ENCODE results near the gene PPM1G. TPM values are rescaled to one million over a fixed set of nuclear protein-coding genes. Genes with fewer than 3 reads are reported as not detected.

Gene PPM1G
- total RNA-seq, 1 experiment from 2014 or later: 140 TPM

GRCh38 chr2:27369471-27370025 lies 39.8 kb downstream of the PPM1G start:
- Histone ChIP-seq H3K4me1 (ENCODE audit: control insufficient read depth in 1 of 2, insufficient read depth in 2 of 2, low read length in 2 of 2) (peaks cover 10 to 29% of the 10 kb centered on the region in 2 experiments; a peak in 3 of 4 replicates), H3K9ac (ENCODE audit: low read length) (peak overlapping the region; percentile 83), H4K20me1 (ENCODE audit: insufficient read depth) (no peaks in the 10 kb centered on the region), H3K4me2 (ENCODE audit: low read length) (peak overlapping the region; percentile 85), H3K79me2 (ENCODE audit: insufficient read depth, low read length) (peaks cover 53% of the 10 kb centered on the region), H3K4me3 (replicated peaks in 1 of 2; ENCODE audit: low read depth in 1 of 2, low read length in 2 of 2) (peak overlapping the region; percentile 64 to 96), H3K9me3 (ENCODE audit: control insufficient read depth in 1 of 2, insufficient read depth in 1 of 2, low read depth in 1 of 2, low read length in 2 of 2) (no peaks in the 10 kb centered on the region), H3K36me3 (ENCODE audit: control insufficient read depth in 1 of 2, insufficient read depth in 2 of 2, low read length in 2 of 2) (peaks cover 23 to 45% of the 10 kb centered on the region in 2 experiments; a peak in 3 of 4 replicates), H3K27ac (ENCODE audit: low read depth, low read length) (peak overlapping the region; percentile 85), H3K27me3 (ENCODE audit: insufficient read depth, low read length) (no peaks in the 10 kb centered on the region), H3K9me2 (ENCODE audit: insufficient read depth) (no peaks in the 10 kb centered on the region), H2AFZ (ENCODE audit: low read depth, low read length, poor library complexity, severe bottlenecking) (no peak overlapping the region)
- BruUV-seq (replicated peaks): TSS peak; percentile 51
- intact Hi-C loops (cut with micrococcal nuclease): loop anchor here (1.0 to 5.0 kb wide), 3 partner anchors 11 to 47 kb away; partner anchors contain the start of genes GTF3C2, MPV17 and ZNF513
- TF ChIP-seq, protein P1, sequence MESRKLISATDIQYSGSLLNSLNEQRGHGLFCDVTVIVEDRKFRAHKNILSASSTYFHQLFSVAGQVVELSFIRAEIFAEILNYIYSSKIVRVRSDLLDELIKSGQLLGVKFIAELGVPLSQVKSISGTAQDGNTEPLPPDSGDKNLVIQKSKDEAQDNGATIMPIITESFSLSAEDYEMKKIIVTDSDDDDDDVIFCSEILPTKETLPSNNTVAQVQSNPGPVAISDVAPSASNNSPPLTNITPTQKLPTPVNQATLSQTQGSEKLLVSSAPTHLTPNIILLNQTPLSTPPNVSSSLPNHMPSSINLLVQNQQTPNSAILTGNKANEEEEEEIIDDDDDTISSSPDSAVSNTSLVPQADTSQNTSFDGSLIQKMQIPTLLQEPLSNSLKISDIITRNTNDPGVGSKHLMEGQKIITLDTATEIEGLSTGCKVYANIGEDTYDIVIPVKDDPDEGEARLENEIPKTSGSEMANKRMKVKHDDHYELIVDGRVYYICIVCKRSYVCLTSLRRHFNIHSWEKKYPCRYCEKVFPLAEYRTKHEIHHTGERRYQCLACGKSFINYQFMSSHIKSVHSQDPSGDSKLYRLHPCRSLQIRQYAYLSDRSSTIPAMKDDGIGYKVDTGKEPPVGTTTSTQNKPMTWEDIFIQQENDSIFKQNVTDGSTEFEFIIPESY (IDR thresholded peaks at IDR 0.05; ENCODE audit: extremely low read depth, insufficient replicate concordance, low read length): no peak
- no peak for DNase-seq (ENCODE audit: low read depth, low spot score)
- ChIA-PET CTCF (interaction anchor here (1.0 to 1.9 kb wide), 3 partner anchors 11 to 67 kb away, joined by 4 to 7 read pairs (median 5); partner anchors contain the start of genes GTF3C2 and ZNF513), RAD21 (ENCODE audit: low non-redundant PET in 1 of 2, low total read pairs in 2 of 2, uncharacterized antibody in 2 of 2, unreplicated experiment in 2 of 2) (interaction anchor here in 1 of 2 experiments (1.4 kb wide), 1 partner anchor 67 kb away, joined by 4 read pairs; no protein-coding TSS in a partner anchor), POLR2A (interaction anchor here (1.1 to 3.9 kb wide), 4 partner anchors 9 to 46 kb away, joined by 4 to 14 read pairs (median 5); partner anchors contain the start of genes GTF3C2 and MPV17)
- peak; percentile 43 for ATAC-seq

GRCh38 chr2:27363933-27364332 lies 45.5 kb downstream of the PPM1G start:
- no peak overlapping the region for H2AFZ ChIP-seq (ENCODE audit: low read depth, low read length, poor library complexity, severe bottlenecking)
- intact Hi-C loops (cut with micrococcal nuclease): no loop called here
- DNase-seq (ENCODE audit: low read depth, low spot score): no peak
- BruUV-seq (replicated peaks): no TSS peak
- no peaks in the 10 kb centered on the region for H3K9me2 ChIP-seq (ENCODE audit: insufficient read depth)
- H3K4me1 ChIP-seq (ENCODE audit: control insufficient read depth in 1 of 2, insufficient read depth in 2 of 2, low read length in 2 of 2): peaks cover 3 to 5% of the 10 kb centered on the region in 2 experiments; a peak in 2 of 4 replicates
- CTCF ChIA-PET: no interaction called here
- peaks cover 15% of the 10 kb centered on the region; the same call in 1 of the 2 replicates for H3K79me2 ChIP-seq (ENCODE audit: insufficient read depth, low read length)
- H3K4me3 ChIP-seq (replicated peaks in 1 of 2; ENCODE audit: low read depth in 1 of 2, low read length in 2 of 2): no peak overlapping the region
- H4K20me1 ChIP-seq (ENCODE audit: insufficient read depth): no peaks in the 10 kb centered on the region
- H3K36me3 ChIP-seq (ENCODE audit: control insufficient read depth in 1 of 2, insufficient read depth in 2 of 2, low read length in 2 of 2): peaks cover 20 to 32% of the 10 kb centered on the region in 2 experiments; a peak in 2 of 4 replicates
- POLR2A ChIA-PET: no interaction called here
- no peak overlapping the region for H3K4me2 ChIP-seq (ENCODE audit: low read length)
- no peak for ATAC-seq
- no peak overlapping the region for H3K27ac ChIP-seq (ENCODE audit: low read depth, low read length)
- RAD21 ChIA-PET (ENCODE audit: low non-redundant PET in 1 of 2, low total read pairs in 2 of 2, uncharacterized antibody in 2 of 2, unreplicated experiment in 2 of 2): no interaction called here
- no peak overlapping the region for H3K9ac ChIP-seq (ENCODE audit: low read length)
- H3K9me3 ChIP-seq (ENCODE audit: control insufficient read depth in 1 of 2, insufficient read depth in 1 of 2, low read depth in 1 of 2, low read length in 2 of 2): no peaks in the 10 kb centered on the region
- H3K27me3 ChIP-seq (ENCODE audit: insufficient read depth, low read length): no peaks in the 10 kb centered on the region
- TF ChIP-seq EZH2 (IDR thresholded peaks at IDR 0.05) (no peak), ZNF274 (IDR thresholded peaks at IDR 0.05; ENCODE audit: low read depth, low read length) (no peak), ZFX (IDR thresholded peaks at IDR 0.05) (no peak), CBX3 (IDR thresholded peaks at IDR 0.05; ENCODE audit: low read depth) (no peak), ATF3 (IDR thresholded peaks at IDR 0.05) (no peak), EGR1 (IDR thresholded peaks at IDR 0.05; ENCODE audit: low read depth) (no peak), POLR2AphosphoS5 (IDR thresholded peaks at IDR 0.05; ENCODE audit: low read depth, low read length) (no peak)
- TF ChIP-seq, protein P2, sequence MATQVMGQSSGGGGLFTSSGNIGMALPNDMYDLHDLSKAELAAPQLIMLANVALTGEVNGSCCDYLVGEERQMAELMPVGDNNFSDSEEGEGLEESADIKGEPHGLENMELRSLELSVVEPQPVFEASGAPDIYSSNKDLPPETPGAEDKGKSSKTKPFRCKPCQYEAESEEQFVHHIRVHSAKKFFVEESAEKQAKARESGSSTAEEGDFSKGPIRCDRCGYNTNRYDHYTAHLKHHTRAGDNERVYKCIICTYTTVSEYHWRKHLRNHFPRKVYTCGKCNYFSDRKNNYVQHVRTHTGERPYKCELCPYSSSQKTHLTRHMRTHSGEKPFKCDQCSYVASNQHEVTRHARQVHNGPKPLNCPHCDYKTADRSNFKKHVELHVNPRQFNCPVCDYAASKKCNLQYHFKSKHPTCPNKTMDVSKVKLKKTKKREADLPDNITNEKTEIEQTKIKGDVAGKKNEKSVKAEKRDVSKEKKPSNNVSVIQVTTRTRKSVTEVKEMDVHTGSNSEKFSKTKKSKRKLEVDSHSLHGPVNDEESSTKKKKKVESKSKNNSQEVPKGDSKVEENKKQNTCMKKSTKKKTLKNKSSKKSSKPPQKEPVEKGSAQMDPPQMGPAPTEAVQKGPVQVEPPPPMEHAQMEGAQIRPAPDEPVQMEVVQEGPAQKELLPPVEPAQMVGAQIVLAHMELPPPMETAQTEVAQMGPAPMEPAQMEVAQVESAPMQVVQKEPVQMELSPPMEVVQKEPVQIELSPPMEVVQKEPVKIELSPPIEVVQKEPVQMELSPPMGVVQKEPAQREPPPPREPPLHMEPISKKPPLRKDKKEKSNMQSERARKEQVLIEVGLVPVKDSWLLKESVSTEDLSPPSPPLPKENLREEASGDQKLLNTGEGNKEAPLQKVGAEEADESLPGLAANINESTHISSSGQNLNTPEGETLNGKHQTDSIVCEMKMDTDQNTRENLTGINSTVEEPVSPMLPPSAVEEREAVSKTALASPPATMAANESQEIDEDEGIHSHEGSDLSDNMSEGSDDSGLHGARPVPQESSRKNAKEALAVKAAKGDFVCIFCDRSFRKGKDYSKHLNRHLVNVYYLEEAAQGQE (IDR thresholded peaks at IDR 0.05; ENCODE audit: low read depth): no peak
- TF ChIP-seq, protein P1 (IDR thresholded peaks at IDR 0.05; ENCODE audit: extremely low read depth, insufficient replicate concordance, low read length): no peak

Measured in HCT116 (cell line).